Activated naive CD4-positive, alpha-beta T cell treated with Interleukin-2 at 50 U/mL for 16 hours (primary cell): ENCODE data around the gene MUC5B.
"Not testable (repeated sequence)": the region's sequence is repeated elsewhere in the genome, so short reads cannot be mapped to it uniquely, and the experiment has no call there.

Experiments used
- DNase-seq: peaks from one replicate; pipeline ENCODE4 v3.0.0-alpha.2; 2020

Gene MUC5B

DNA sequence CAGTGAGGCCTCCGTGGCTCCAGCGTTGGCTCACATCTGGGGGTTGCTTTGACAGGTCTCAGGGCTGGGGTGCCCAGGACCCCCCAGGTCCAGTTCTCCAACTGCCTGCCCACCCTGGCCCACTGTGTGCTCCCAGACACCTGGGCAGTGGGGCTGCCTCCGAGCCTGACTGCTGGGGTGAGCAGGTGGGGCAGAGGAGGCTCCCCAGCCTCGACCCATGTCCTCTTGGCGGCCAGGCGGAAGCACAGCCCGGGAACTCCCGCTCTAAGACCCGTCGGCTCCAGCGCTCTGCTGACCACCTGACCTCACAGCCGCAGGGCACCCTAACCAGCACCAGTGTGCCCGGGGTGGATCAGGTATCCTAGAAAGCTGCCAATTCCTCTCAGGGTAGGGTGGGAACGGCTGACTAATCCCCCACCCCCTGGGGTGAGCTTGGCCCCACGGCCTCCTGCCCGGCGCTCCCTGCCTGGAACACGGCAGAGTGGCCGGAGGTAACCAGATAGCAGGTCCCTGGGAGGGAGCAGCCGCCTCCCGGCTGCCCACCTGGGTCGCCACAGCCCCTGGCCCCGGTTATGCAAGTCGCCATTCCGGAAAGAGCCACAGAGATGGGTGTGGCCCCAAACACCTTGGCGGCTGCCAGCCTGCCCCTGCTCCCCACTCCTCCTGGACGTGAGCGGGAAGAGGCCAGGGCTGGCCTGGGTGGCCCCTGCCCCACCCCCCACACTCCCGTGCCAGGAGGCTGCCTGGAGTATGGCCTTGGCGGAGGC lies 19.2 kb upstream of the MUC5B start:
- no peak for DNase-seq

DNA sequence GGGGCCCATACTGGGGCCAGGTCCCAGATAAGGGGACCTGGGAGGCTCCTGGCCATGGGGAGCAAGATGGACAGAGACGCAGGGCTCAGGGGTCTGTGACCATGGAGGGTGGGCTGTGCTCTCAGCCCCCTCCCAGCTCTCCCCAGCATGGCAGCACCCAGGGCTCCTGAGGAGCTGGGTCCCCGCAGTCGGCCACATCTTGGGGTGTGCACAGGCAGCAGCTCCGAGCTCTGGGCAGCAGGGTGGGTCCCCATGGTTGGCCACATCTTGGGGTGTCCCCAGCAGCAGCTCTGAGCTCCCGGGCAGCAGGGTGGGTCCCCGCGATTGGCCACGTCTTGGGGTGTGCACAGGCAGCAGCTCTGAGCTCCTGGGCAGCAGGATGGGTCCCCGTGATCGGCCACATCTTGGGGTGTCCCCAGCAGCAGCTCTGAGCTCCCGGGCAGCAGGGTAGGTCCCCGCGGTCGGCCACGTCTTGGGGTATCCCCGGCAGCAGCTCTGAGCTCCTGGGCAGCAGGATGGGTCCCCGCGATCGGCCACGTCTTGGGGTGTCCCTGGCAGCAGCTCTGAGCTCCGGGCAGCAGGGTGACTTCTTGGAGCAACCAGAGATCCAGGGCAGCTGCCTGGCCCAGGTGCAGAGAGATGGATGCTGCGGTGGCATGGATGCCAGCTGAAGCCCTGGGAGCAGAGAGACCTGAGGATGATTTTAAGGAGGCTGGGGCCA lies 18.3 kb upstream of the MUC5B start:
- no peak for DNase-seq

DNA sequence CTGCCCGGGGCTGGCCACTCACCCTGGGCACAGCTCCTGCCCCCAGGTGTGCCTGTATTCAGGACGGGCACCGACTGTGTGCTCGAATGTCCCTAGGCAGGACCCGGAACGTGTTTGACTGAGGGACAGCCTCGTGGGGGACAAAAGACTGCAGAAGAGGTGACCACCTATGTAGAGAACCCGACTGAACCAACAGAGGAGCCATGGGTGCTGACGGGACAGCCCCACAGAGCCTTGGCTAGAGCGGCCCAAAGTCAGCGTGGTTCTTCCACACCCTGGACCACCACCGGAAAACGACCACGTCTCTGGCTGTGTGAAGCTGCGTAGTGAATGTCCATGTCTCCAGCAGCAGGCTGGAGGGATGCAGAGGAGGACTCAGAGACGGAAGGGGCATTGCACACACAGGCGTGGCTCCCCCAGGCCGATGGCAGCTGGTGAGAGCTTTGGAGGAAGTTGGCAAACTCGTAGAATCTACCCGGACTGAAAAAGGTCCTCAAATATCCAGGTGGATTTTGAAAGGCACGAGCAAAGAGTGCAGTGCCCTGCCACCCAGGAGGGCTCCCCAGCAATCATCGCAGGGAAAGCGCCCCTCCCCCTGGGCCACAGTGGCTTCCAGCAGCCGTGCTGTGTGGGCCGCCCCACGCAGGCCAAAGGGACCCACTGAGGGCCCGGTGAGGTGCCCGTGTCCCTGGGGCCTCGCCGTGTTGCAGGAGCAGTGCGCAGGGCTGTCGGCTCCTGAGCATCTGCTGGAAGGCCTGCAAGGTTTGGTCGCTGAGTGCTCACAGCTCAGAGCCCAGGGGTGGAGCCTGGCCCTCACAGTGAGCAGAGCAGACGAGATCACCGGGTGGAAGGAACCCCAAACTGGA lies 17.5 kb upstream of the MUC5B start:
- DNase-seq, result no peak

GRCh38 chr11:1205987-1206331 lies 16.9 kb upstream of the MUC5B start:
- DNase-seq, result no peak

DNA sequence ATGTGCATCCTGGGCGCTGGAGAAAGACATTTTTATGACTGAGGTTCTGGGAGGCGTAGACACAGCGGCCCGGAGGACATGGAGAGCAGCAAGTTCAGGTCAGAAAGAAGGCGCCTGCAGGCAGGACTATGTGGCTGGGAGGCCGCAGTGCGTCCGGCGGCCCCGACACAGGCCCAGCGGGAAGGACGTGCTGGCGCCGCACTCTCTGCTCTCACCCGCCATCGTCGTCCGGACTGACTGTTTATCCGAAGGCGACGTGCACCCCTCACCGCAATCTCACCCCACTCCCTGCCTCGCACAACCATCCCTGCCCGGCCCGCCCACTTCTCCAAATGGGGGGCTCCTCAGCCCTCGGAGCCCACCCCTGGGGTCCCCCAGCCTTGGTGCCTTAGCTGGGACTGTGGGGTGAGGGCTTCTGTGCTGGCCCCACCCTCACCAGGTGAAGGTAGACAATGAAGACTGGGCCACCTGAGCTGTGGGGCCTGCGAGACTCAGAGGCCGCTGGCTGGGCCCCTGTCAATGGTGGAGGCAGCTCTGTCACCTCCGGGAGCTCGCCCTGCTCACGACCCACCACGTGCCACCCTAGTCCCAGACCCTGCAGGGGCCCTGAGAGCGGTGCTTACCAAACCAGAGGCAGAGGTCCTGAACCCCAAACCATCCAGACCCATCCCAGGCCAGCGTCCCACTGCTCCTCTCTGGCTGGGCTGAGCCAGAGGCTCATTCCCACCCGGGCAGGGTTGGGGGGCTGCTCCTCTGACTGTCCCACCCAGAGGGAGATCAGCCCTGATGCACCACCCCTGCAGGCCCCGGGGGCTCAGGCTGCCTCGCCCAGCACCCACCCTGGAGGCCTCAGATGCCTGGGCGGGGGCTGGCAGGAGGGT lies 16.2 kb upstream of the MUC5B start:
- DNase-seq, result no peak

GRCh38 chr11:1207401-1208143 lies 15.3 kb upstream of the MUC5B start:
- DNase-seq, result no peak

GRCh38 chr11:1208144-1208393 lies 14.8 kb upstream of the MUC5B start:
- no peak for DNase-seq

GRCh38 chr11:1208394-1209261 lies 14.2 kb upstream of the MUC5B start:
- DNase-seq, result no peak

GRCh38 chr11:1209371-1210057 lies 13.4 kb upstream of the MUC5B start:
- DNase-seq, result no peak

- no peak for DNase-seq
These were observed 11.0 kb upstream of the MUC5B start for GRCh38 chr11:1211838-1212237.

DNA sequence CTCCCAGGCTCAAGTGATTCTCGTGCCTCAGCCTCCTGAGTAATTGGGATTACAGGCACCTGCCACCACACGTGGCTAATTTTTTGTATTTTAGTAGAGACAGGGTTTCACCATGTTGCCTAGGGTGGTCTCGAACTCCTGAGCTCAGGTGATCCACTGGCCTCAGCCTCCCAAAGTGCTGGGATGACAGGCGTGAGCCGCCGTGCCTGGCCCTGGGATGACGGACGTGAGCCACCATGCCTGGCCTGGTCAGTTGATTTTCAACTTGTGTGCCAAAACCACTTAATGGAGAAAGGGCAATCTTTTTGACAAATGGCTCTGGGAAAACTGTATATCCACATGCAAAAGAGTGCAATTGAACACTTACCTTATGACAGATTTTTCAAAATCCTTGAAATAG lies 7.0 kb upstream of the MUC5B start:
- DNase-seq, result not testable (repeated sequence)

DNA sequence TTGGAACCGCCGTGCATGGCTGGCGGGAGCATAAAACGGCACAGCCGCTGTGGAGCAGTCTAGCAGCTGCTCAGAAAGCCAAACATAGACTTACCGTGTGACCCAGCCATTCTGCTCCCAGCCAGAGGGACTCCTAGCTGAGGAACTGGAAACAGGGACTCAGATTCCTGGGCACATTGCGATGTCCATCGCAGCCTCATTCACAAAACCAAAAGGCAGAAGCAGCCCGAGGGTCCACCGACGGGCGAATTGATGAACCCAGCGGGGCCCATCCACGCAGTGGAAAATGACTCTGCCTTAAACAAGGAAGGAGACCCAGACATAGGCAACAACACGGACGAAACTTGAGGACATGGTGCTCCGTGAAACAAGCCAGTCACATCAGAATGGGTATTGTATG lies 5.7 kb upstream of the MUC5B start:
- DNase-seq, result no peak

GRCh38 chr11:1218256-1218787 lies 4.5 kb upstream of the MUC5B start:
- no peak for DNase-seq

DNA sequence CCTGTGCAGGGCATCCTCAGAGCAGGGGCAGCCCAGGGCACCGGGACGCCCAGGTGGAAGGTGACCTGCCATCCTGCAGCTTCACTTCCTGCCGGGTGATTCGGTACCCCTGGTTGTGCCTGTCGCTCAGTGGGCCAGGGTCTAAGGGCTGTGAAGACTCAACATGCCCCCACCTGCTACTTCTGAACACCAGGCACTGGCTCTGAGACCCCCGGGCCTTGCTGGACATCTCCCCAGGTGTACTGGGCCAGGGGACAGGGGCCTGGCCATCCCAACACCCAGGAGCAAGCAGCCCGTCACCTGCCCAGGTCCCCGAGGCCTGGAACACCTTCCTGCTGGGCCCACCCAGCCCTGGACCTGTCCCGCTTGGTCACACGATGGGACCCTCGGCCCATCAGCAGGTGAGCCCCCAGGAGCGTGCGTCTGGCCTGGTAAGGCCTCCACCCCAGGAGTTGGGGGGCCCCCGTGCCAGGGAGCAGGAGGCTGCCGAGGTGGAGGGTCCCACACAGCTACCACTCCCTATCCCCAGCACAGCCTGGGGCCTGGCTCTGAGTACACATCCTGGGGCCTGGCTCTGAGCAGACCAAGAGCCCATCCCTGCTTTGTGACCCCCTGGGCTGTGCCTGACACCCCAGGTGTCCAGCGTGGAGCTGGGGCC lies 3.9 kb upstream of the MUC5B start:
- DNase-seq, result no peak

DNA sequence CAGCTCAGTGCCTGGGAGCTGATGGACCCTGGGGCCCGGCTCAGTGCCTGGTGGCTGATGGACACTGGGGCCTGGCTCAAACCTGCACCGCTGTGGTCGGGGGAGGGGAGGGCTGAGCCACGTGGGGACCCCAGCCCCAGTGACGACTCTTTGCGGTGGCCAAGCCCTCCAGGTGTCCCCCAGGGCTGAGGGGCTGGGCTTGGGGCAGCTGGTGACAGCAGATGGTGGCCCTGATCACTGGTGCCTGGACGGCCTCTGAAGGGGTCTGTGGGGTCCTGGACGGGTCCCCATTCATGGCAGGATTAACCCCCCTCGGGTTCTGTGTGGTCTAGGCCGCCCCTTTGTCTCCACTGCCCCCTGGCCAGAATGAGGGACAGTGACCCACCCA lies 3.4 kb upstream of the MUC5B start:
- DNase-seq, result no peak

DNA sequence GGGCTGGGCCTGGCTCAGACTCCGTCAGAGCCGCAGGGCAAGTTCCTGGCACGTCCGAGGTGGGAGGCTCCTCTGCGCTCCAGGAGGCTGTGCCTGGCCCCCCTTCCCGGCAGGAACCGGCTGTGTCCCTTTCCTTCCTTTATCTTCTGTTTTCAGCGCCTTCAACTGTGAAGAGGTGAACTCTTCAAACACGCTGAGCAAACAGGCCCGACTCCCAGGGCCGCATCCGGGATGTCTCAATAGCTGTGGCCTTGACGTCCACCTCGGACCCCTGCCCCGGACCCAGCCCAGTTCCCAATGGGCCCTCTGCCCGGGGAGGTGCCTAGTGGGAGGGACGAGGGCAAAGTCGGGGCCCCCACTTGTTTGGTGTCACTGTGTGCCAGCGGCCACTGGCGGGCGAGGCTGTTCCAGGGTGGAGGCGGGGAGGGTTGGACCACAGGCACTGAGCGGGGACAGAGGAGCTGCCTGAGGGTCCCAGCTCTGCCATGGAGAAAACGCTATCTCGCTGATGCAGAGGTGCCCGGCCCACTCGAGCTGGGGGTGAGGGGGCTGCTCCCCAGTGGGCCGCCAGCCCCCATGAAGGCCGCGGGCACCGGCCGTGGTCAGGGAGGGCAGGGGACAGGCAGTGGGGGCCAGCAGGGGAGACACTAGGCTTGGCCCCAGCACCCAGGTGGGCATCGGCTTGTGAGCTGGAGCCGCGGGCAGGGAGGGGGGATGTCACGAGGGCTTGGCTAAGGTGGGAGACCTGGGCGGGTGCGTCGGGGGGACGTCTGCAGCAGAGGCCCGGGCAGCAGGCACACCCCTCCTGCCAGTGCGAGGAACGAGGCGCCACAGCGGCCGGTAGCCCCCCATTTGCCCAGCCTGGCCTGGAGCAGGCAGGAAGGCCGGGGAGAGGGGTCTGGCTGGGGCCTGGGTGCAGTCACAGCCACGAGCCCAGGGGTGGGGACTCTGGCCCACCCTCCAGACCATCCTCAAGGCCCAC lies 2.7 kb upstream of the MUC5B start:
- no peak for DNase-seq

DNA sequence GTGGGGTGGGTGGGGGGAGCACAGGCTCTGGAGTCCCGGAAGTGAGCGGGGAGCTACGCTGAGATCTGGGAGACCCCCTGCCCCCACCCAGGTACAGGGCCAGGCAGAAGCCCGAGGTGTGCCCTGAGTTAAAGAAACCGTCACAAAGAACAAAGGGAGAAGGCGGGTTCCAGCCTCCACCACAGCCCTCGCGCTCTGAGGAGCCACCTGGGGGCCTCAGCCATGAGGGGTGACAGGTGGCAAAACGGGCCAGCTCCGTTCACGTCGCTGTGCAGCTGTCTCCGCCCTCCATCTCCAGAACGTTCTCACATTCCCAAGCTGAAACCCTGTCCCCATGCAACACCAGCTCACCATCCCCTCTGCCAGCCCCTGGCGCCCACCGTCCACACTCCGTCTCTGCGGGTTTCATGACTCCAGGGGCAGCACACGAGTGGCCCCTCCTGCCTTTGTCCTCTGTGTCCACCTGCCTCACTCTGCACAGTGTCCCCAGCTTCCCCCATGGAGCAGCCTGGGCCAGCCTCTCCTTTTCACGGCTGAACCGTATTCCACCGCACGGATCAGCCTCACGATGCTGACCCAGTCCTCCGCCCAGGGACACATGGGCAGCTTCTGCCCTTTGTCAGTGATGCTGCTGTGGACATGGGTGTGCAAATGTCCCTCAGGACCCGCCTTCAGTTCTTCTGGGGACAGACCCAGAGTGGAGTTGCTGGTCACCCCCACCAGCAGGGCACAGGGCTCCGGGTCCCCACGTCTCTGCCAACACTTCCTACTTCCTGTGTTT lies 1.7 kb upstream of the MUC5B start:
- DNase-seq, result no peak

DNA sequence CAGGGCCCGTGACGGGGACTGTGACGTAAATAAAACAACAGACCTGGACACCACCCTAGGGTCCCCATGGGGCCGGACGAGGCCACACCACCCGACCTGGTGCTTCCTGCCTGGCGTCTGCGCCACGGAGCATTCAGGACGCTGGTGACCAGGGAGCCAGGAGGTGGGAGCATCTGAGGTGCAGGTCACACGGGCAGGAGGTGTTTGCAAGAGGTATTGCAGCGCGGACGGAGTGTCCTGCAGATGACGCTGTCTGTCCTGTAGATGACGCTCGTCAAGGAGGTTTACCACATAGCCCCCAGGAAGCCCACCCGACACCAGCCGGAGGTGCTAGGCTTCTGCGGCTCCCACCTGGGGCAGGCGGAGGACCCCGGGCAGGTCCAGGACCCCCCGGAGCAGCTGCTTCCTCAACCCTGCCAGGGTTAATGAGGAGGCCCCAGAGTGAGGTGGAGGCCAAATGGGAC lies 986 bp upstream of the MUC5B start:
- DNase-seq, result no peak
